Measurements from ENCODE around the gene DDX54.

- no peak for TF ChIP-seq CTCF (IDR thresholded peaks at IDR 0.05)
- TF ChIP-seq POLR2A (IDR thresholded peaks at IDR 0.05): no peak
These were observed 2.2 kb downstream of the DDX54 start for GRCh38 chr12:113183030-113183589.
